Measurements from ENCODE around the gene OR6B2.
"Not testable (repeated sequence)": the region's sequence is repeated elsewhere in the genome, so short reads cannot be mapped to it uniquely, and the experiment has no call there.

Gene OR6B2
- long read RNA-seq, donor 1 = 0 reads
- long read RNA-seq, donor 2, partial matches to known transcripts = 0 of 1 reads
- long read RNA-seq, donor 2, other reads (novel, unspliced or antisense) = 0 of 1 reads
- long read RNA-seq, donor 3 = 0 reads
- long read RNA-seq, donor 4 = 0 reads
- long read RNA-seq, donor 5 = 0 reads
- long read RNA-seq, donor 6 = 0 reads
- long read RNA-seq, donor 7 = 0 reads
- long read RNA-seq, donor 8 = 0 reads

GRCh38 chr2:240030379-240031094 lies at the start of gene OR6B2:
Gene OR6B2, minus strand, starts transcription at chr2:240030429. Its CDS starts 0 bp downstream, at chr2:240030429.
- no peak for DNase-seq

DNA sequence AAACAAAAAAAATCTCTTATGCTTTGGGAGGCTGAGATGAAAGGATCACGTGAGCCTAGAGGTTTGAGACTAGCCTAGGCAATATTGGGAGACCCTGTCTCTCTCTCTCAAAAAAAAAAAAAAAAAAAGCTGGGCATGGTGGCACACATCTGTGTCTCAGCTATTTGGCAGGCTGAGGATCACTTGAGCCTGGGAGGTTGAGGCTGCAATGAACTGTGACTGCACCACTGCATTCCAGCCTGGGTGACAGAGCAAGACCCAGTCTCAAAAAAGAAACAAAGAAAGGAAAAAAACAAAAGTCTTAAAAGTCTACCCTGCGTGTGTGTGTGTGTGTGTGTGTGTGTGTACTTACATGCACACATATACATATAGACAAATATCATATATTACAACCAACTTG lies 48.4 kb upstream of the OR6B2 start:
- DNase-seq = no peak

GRCh38 chr2:240077442-240077841 lies 47.2 kb upstream of the OR6B2 start:
- DNase-seq = no peak

GRCh38 chr2:240074545-240074944 lies 44.3 kb upstream of the OR6B2 start:
- no peak for DNase-seq

- no peak for DNase-seq
Observed at GRCh38 chr2:240070907-240071306, 40.7 kb upstream of the OR6B2 start.

DNA sequence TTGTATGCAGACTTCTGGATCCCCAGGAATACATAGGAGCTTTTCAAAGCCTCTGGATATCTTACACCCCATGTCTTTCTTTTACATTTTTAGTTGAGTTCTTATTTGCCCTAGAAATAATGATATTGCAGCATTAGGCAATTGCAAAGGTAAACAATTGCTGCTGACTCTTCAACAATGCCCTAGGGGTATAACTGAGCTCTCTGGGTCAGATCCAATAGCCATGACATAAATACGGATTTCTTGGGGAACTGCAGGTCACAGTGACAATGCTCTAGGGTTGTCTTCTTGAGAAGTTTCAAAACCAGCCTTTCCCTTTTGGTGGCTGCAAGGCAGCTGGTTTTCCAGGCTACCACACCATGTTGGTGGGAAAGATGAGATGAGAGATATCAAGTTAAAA lies 39.6 kb upstream of the OR6B2 start:
- DNase-seq = no peak

GRCh38 chr2:240068193-240068592 lies 38.0 kb upstream of the OR6B2 start:
- DNase-seq = no peak

- DNase-seq = no peak
Observed at GRCh38 chr2:240066489-240066888, 36.3 kb upstream of the OR6B2 start.

- DNase-seq = no peak
Observed at GRCh38 chr2:240064898-240065297, 34.7 kb upstream of the OR6B2 start.

- no peak for DNase-seq
Observed at GRCh38 chr2:240060977-240061591, 30.9 kb upstream of the OR6B2 start.

DNA sequence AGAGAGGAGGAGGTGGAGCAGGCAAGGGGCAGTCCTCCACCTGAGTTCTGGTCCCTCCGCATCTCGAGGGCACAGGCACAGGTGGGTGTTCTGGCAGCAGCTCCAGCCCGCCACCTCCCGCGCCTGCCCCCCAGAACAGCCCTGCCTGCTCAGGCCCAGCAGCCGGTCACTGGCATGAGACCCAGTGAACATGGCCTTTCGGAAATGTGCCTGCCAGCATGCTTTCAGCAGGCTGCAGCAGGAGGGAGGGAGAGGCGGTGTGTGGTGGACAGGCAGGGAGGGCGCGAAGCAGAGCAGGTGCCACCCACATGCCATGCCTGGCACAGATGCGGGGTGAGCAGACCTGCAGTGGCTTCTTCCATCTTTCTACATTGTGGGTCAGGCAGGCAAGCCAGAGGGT lies 26.4 kb upstream of the OR6B2 start:
- no peak for DNase-seq

DNA sequence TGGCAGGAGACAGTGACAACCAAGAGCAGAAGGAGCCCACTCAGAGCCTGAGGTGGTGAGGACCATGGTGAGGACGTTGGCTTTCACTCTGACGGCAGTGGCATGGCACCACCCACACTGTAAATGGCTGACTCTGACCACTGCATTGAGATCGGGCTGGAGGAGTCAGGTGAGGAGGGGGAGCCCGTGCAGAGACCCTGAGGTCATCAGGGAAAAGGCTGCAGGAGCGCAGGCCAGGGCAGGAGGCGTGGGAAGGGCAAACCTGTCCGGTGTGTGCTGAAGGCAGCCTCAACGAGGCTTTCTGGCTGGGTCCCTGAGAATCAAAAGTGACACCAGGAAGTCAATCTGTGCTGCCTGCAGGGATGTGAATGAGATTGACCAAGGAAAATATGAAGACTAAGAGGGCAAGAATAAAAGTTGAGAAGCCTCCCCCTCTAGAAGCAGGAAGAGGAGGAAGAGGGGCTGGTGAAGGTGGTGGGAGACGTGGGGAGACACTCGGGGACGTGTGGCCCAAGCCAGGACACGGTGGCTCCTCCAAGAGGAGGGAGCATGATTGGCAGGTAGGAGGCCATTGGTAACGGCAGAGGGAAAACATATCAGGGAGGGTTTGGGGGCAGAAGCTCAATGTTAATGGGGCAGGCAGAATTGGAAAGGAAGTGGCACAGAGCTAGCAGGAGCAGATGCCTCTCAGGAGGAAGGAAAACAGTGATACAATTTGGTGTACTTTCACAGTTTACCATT lies 25.1 kb upstream of the OR6B2 start:
- DNase-seq = no peak

- no peak for DNase-seq
Observed at GRCh38 chr2:240053173-240054155, 23.2 kb upstream of the OR6B2 start, which contains the start of gene OR6B3. Gene OR6B3, minus strand, starts transcription at chr2:240053521.

DNA sequence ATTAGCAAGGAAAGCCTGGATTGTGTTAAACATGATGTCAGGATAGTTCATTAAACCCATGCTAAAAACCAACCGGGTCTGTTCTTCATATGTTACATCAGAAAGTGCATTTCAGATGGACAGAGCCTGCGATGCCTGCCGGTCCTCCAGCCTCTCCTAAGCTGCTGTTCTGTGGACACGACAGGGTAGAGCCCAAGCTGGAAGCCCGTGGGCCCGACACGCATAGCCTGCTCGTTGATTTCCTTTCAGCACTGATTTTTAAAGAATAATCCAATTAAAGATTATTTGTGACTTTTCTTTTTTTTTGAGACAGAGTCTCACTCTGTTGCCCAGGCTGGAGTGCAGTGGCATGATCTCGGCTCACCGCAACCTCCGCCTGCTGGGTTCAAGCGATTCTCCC lies 22.3 kb upstream of the OR6B2 start:
- DNase-seq = no peak

- DNase-seq = no peak
Observed at GRCh38 chr2:240051697-240052096, 21.5 kb upstream of the OR6B2 start.

GRCh38 chr2:240050278-240050677 lies 20.0 kb upstream of the OR6B2 start:
- DNase-seq = no peak

DNA sequence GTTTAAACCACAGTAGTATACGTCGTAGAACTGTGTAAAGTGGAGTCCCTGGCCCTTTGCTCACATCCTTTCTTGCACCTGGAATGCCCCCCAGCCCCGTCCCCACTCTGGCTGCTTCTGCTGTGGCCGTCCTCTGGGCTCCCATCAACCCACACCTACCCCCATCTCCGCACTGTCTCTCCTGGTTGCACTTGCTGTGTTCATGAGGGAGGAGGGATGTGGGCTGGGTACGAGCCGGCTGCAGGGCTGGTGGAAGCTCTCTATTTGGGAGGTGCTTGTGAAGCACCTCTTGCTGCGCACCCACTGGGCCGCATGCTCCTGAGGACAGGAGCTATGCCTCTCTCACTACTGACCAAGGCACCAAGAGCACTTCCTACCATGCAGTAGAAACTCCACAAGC lies 18.0 kb upstream of the OR6B2 start:
- no peak for DNase-seq

DNA sequence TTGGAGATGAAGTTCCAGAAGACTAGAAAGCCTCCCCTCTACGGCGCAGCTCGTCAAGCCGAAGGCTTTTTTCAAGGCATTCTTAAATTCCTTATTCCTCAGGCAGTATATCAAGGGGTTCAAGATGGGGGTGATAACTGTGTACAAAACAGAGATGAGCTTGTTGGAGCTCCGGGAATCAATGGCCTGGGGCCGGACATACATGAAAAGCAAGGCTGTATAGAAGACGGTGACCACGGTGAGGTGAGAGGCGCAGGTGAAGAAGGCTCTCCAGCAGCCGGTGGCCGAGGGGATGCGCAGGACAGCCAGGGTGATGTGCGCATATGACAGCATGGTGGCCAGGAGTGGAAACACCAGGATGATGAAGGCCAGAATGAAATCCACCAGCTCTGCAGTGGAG lies 14.9 kb upstream of the OR6B2 start:
- no peak for DNase-seq

GRCh38 chr2:240044096-240044495 lies 13.9 kb upstream of the OR6B2 start:
- not testable (repeated sequence) for DNase-seq

DNA sequence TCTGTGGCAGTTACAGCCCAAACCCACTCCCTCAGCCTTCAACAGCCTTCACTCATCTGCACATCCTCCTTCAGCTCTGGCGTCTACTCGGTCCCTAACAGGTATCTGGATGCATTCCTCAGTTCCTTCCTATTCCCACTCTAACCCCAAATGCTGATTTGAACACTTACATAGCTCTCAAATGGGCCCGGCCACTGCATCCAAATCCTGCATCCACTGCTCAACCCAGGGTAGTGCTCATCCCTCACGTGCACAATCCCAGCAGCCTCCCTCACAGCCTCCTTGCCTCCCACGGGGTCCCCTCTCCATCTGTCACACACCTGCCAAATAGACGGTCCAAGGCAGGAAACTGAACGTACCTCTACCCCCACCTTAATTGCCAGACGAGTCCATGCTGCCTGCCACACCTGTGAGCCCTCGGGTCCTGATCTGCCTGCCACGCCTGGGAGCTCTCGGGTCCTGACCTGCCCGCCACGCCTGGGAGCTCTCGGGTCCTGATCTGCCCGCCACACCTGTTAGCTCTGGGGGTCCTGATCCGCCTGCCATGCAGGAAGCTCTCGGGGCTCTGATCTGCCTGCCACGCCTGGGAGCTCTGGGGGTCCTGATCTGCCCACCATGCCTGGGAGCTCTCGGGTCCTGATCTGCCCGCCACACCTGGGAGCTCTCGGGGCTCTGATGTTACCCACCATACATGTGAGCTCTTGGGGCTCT lies 13.2 kb upstream of the OR6B2 start:
- no peak for DNase-seq

DNA sequence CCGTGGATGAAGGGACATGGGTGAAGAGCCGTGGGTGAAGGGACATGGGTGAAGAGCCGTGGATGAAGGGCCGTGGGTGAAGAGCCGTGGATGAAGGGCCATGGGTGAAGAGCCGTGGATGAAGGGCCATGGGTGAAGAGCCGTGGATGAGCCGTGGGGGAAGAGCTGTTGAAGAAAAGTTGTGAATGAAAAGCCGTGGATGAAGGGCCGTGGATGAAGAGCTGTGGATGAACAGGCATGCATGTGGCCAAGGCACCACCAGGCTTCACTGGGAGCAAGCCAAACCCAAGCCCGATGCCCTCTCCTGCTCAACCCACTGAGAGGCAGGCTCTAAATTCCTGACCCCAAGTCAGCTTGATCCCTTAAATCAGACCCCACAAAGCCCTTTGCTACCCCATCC lies 12.5 kb upstream of the OR6B2 start:
- no peak for DNase-seq

Data from right kidney (tissue), 9 donors.